Neutrophil (primary cell): ENCODE results near the gene FN3K.

Experiments used
- H3K27ac ChIP-seq: fragments of 200-600 bp; sonication (generic); 2 replicates; pipeline ENCODE4 v1.5.1; 2016; ENCODE audit warnings: mild to moderate bottlenecking, moderate library complexity
- H3K27me3 ChIP-seq: fragments of 200-600 bp; sonication (generic); 2 replicates; pipeline ENCODE4 v1.6.0; 2016; ENCODE audit warnings: mild to moderate bottlenecking
- H3K36me3 ChIP-seq: fragments of 200-600 bp; sonication (generic); 2 replicates; pipeline ENCODE4 v1.5.1; 2017
- H3K4me1 ChIP-seq, 2 experiments: fragments of 200-600 bp in 1 of 2; sonication (generic) in 1 of 2; 1 replicate in 1 of 2; 2 replicates in 1 of 2; pipeline versions ENCODE4 v1.5.1 to v1.6.1; 2013 to 2016; ENCODE audit warnings: low read depth in 1 of 2, low read length in 1 of 2, mild to moderate bottlenecking in 1 of 2, moderate library complexity in 1 of 2; ENCODE audit not compliant: control insufficient read depth in 1 of 2, insufficient read depth in 1 of 2
- H3K4me3 ChIP-seq, 2 experiments: fragments of 200-600 bp in 1 of 2; sonication (generic) in 1 of 2; 1 replicate in 1 of 2; 2 replicates in 1 of 2; pipeline ENCODE4 v1.5.1; 2013 to 2016; ENCODE audit warnings: low read depth in 1 of 2, low read length in 1 of 2, mild to moderate bottlenecking in 1 of 2, moderate library complexity in 1 of 2
- H3K9me3 ChIP-seq: fragments of 200-600 bp; sonication (generic); 2 replicates; pipeline ENCODE4 v1.5.1; 2016
- CTCF ChIP-seq: fragments of 200-600 bp; sonication (generic); IDR thresholded peaks from 2 replicates; pipeline ENCODE4 v1.5.1; 2016; ENCODE audit warnings: antibody characterized with exemption

Gene FN3K

GRCh38 chr17:82699551-82699950 lies 35.9 kb upstream of the FN3K start:
- Histone ChIP-seq H3K4me1 (peaks cover 16 to 20% of the 10 kb centered on the region in 2 experiments), H3K9me3 (no peaks in the 10 kb centered on the region), H3K27me3 (peaks cover 65% of the 10 kb centered on the region), H3K36me3 (no peaks in the 10 kb centered on the region), H3K27ac (no peak overlapping the region), H3K4me3 (no peak overlapping the region)
- TF ChIP-seq CTCF: no peak

- Histone ChIP-seq H3K36me3 (no peaks in the 10 kb centered on the region), H3K27ac (no peak overlapping the region), H3K4me3 (no peak overlapping the region), H3K9me3 (no peaks in the 10 kb centered on the region), H3K4me1 (peaks cover 12 to 15% of the 10 kb centered on the region in 2 experiments), H3K27me3 (peaks cover 37% of the 10 kb centered on the region)
- no peak for TF ChIP-seq CTCF
These were observed 33.0 kb upstream of the FN3K start for GRCh38 chr17:82702231-82702927.

DNA sequence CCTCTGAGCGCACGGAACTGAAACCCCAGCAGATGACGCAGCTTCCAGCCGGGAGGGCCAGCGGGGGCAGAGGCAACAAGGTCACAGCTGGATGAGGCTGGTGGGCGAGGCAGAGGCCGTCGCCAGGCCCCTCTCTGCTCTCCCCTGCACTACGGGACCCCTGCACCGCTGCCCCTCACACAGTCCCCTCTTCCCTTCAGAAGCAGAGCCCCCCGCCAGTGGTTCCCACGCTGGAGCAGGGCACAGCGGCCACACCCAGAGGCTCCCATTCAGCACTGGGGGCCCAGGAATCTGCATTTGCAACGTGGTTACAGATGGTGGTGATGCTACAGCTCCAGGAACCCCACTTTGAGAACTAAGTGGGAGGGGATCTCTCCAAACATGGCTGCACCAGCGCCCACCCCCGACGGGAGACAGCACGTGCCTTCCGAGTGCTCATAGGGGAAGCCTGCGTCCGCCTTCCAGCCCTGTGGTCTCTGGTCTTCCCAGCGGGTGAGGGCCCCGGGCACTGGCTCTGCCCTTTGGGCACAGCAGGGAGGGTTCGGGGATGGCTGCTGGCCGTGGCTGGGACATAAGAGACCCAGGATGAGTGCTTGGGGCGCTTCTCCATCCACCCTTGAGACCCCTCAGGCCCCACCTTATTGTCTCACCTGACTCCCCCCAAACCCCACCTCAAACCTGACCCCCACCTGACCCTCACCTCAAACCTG lies 32.2 kb upstream of the FN3K start:
- H3K9me3 ChIP-seq: no peaks in the 10 kb centered on the region
- peaks cover 29% of the 10 kb centered on the region for H3K27me3 ChIP-seq
- no peaks in the 10 kb centered on the region for H3K36me3 ChIP-seq
- no peak for TF ChIP-seq CTCF
- no peak overlapping the region for H3K27ac ChIP-seq
- H3K4me3 ChIP-seq: no peak overlapping the region
- H3K4me1 ChIP-seq: peaks cover 5 to 7% of the 10 kb centered on the region in 2 experiments

GRCh38 chr17:82703935-82704865 lies 31.2 kb upstream of the FN3K start:
- no peaks in the 10 kb centered on the region for H3K9me3 ChIP-seq
- H3K27ac ChIP-seq: no peak overlapping the region
- H3K27me3 ChIP-seq: peaks cover 19% of the 10 kb centered on the region
- no peak overlapping the region for H3K4me3 ChIP-seq
- no peaks in the 10 kb centered on the region for H3K36me3 ChIP-seq
- no peak for TF ChIP-seq CTCF
- peaks cover under 1 to 1% of the 10 kb centered on the region in 2 experiments for H3K4me1 ChIP-seq

DNA sequence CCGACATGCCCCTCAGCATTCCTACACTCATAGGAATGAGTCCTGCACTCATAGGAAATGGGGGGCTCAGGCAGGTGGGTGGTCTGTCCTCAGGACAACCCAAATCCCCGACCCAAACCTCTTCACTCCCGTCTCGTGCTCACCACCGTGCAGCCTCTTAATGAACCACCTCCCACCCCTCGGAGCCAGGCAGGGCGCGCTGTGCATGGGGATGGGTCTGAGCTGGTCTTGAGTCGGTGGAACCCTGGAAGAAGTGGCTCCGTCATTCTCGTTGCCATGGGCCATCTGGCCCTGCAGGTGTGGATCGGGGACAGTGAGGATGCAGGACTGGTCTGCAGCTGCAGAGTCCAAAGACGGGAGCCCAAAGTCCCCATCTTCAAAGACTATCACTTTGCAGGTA lies 30.5 kb upstream of the FN3K start:
- H3K4me3 ChIP-seq: no peak overlapping the region
- H3K27me3 ChIP-seq: peaks cover 17% of the 10 kb centered on the region

More for the DNA sequence above, 30.5 kb upstream of the FN3K start:
- no peaks in the 10 kb centered on the region for H3K9me3 ChIP-seq
- TF ChIP-seq CTCF: no peak
- H3K36me3 ChIP-seq: no peaks in the 10 kb centered on the region
- H3K4me1 ChIP-seq: no peaks in the 10 kb centered on the region
- H3K27ac ChIP-seq: no peak overlapping the region
